ENCODE results near the gene PABPC1L.

Gene PABPC1L

GRCh38 chr20:44886828-44887227 lies 23.0 kb upstream of the PABPC1L start:
- H3K27ac ChIP-seq (ENCODE audit: low read depth, low read length), result peak overlapping the region; percentile 77
- no peak for TF ChIP-seq EZH2phosphoT487 (IDR thresholded peaks at IDR 0.05; ENCODE audit: borderline replicate concordance, low read length)
- no peak for TF ChIP-seq CTCF (IDR thresholded peaks at IDR 0.05; ENCODE audit: low read depth, low read length, poor library complexity, severe bottlenecking)
- peak overlapping the region; percentile 96 for H3K4me2 ChIP-seq (ENCODE audit: low read length)
- H3K4me3 ChIP-seq (ENCODE audit: low read length), result peak overlapping the region; percentile 75
- peaks cover 51% of the 10 kb centered on the region for H3K4me1 ChIP-seq (ENCODE audit: control insufficient read depth, low read length)
- no peaks in the 10 kb centered on the region for H3F3A ChIP-seq (ENCODE audit: control insufficient read depth, insufficient read depth)
- H3K9me3 ChIP-seq (ENCODE audit: control insufficient read depth, insufficient read depth, low read length), result no peaks in the 10 kb centered on the region
- H3K27me3 ChIP-seq (ENCODE audit: control insufficient read depth, low read length), result no peaks in the 10 kb centered on the region
- H3K9me2 ChIP-seq (replicated peaks; ENCODE audit: control insufficient read depth, low read length), result no peaks in the 10 kb centered on the region
- peaks cover 68% of the 10 kb centered on the region for H3K79me2 ChIP-seq (ENCODE audit: control insufficient read depth, low read length)
- H3K36me3 ChIP-seq (ENCODE audit: control insufficient read depth, low read length), result peaks cover 60% of the 10 kb centered on the region
- peaks cover 48% of the 10 kb centered on the region for H4K20me1 ChIP-seq (ENCODE audit: control insufficient read depth, insufficient read depth, low read depth, low read length)

- H4K20me1 ChIP-seq (ENCODE audit: control insufficient read depth, insufficient read depth, low read depth, low read length), result peaks cover 48% of the 10 kb centered on the region
- peaks cover 57% of the 10 kb centered on the region for H3K4me1 ChIP-seq (ENCODE audit: control insufficient read depth, low read length)
- TF ChIP-seq EZH2phosphoT487 (IDR thresholded peaks at IDR 0.05; ENCODE audit: borderline replicate concordance, low read length) (no peak), CTCF (IDR thresholded peaks at IDR 0.05; ENCODE audit: low read depth, low read length, poor library complexity, severe bottlenecking) (no peak)
- H3K4me2 ChIP-seq (ENCODE audit: low read length), result peak overlapping the region; percentile 96
- no peaks in the 10 kb centered on the region for H3K9me2 ChIP-seq (replicated peaks; ENCODE audit: control insufficient read depth, low read length)
- peaks cover 75% of the 10 kb centered on the region for H3K79me2 ChIP-seq (ENCODE audit: control insufficient read depth, low read length)
- no peaks in the 10 kb centered on the region for H3F3A ChIP-seq (ENCODE audit: control insufficient read depth, insufficient read depth)
- no peaks in the 10 kb centered on the region for H3K27me3 ChIP-seq (ENCODE audit: control insufficient read depth, low read length)
- H3K9me3 ChIP-seq (ENCODE audit: control insufficient read depth, insufficient read depth, low read length), result no peaks in the 10 kb centered on the region
- 0 out of 2 replicates have a peak overlapping the region, but pooled peaks have one; percentile 4 for H3K27ac ChIP-seq (ENCODE audit: low read depth, low read length)
- H3K4me3 ChIP-seq (ENCODE audit: low read length), result peak overlapping the region; percentile 75
- H3K36me3 ChIP-seq (ENCODE audit: control insufficient read depth, low read length), result peaks cover 66% of the 10 kb centered on the region
Measured at GRCh38 chr20:44887466-44887865, 22.4 kb upstream of the PABPC1L start.

GRCh38 chr20:44888226-44889103 lies 21.4 kb upstream of the PABPC1L start:
- Histone ChIP-seq H3K27ac (ENCODE audit: low read depth, low read length) (peak overlapping the region; percentile 39), H3K27me3 (ENCODE audit: control insufficient read depth, low read length) (no peaks in the 10 kb centered on the region), H3K4me1 (ENCODE audit: control insufficient read depth, low read length) (peaks cover 59% of the 10 kb centered on the region), H4K20me1 (ENCODE audit: control insufficient read depth, insufficient read depth, low read depth, low read length) (peaks cover 48% of the 10 kb centered on the region), H3K36me3 (ENCODE audit: control insufficient read depth, low read length) (peaks cover 73% of the 10 kb centered on the region), H3K9me2 (replicated peaks; ENCODE audit: control insufficient read depth, low read length) (no peaks in the 10 kb centered on the region), H3K4me3 (ENCODE audit: low read length) (peak overlapping the region; percentile 75), H3F3A (ENCODE audit: control insufficient read depth, insufficient read depth) (no peaks in the 10 kb centered on the region), H3K9me3 (ENCODE audit: control insufficient read depth, insufficient read depth, low read length) (no peaks in the 10 kb centered on the region), H3K4me2 (ENCODE audit: low read length) (peak overlapping the region; percentile 96), H3K79me2 (ENCODE audit: control insufficient read depth, low read length) (peaks cover 85% of the 10 kb centered on the region)
- TF ChIP-seq CTCF (IDR thresholded peaks at IDR 0.05; ENCODE audit: low read depth, low read length, poor library complexity, severe bottlenecking) (peak; percentile 45), EZH2phosphoT487 (IDR thresholded peaks at IDR 0.05; ENCODE audit: borderline replicate concordance, low read length) (no peak)

Measured in DOHH2 (cell line).